IMR-90 (cell line): ENCODE measurements around the gene EIF2B5. TPM values are rescaled to one million over a fixed set of nuclear protein-coding genes. Genes with fewer than 3 reads are reported as not detected.

Experiments used
- ATAC-seq: fragments of 200-7000 bp; cut with Tn5 transposase; 2 replicates; pipeline ENCODE4 v1.9.1; 2020; ENCODE audit warnings: low read depth, mild to moderate bottlenecking, moderate library complexity
- BruUV-seq: library from RNA; stranded (reverse); fragments of 400-500 nt; replicated peaks from 2 replicates; lab custom pipeline; 2021; lab: Mats Ljungman, UMichigan
- CTCF ChIA-PET: fragments of 300-600 bp; formaldehyde crosslinking; extraction: SDS; loops from one replicate; lab custom pipeline; 2021; ENCODE audit warnings: antibody characterized with exemption; lab: Yijun Ruan, JAX
- POLR2A ChIA-PET: fragments of 300-600 bp; sonication (Branson Sonifier 250); formaldehyde crosslinking; loops from one replicate; lab custom pipeline; 2022; ENCODE audit warnings: antibody characterized with exemption; ENCODE audit not compliant: unreplicated experiment; lab: Charles Lee
- DNase-seq: peaks from one replicate; pipeline ENCODE4 v3.0.0; 2013
- H2AFZ ChIP-seq: replicated peaks from 2 replicates; pipeline ENCODE3; 2013; ENCODE audit warnings: low read length, mild to moderate bottlenecking; ENCODE audit not compliant: poor library complexity
- H2AK5ac ChIP-seq: 2 replicates; pipeline ENCODE4 v1.6.1; 2013; ENCODE audit warnings: low read depth, low read length, inconsistent platforms
- H2AK9ac ChIP-seq: replicated peaks from 2 replicates; pipeline ENCODE3; 2013; ENCODE audit warnings: mild to moderate bottlenecking, low read depth, low read length, moderate library complexity; ENCODE audit not compliant: poor library complexity
- H2BK120ac ChIP-seq: 2 replicates; pipeline ENCODE4 v1.6.1; 2013; ENCODE audit warnings: low read depth, low read length, inconsistent platforms
- H2BK15ac ChIP-seq: 3 replicates; pipeline ENCODE4 v1.6.1; 2013; ENCODE audit warnings: low read depth, low read length, inconsistent platforms
- H2BK20ac ChIP-seq: 2 replicates; pipeline ENCODE4 v1.6.1; 2013; ENCODE audit warnings: low read depth, mild to moderate bottlenecking, inconsistent platforms, low read length, moderate library complexity
- H2BK5ac ChIP-seq: 2 replicates; pipeline ENCODE4 v1.6.1; 2013; ENCODE audit warnings: mild to moderate bottlenecking, low read depth, low read length, inconsistent platforms; ENCODE audit not compliant: poor library complexity, severe bottlenecking
- H3K14ac ChIP-seq: replicated peaks from 2 replicates; pipeline ENCODE4 v1.6.1; 2013; ENCODE audit warnings: low read depth, low read length, inconsistent platforms
- H3K18ac ChIP-seq: 2 replicates; pipeline ENCODE4 v1.6.1; 2013; ENCODE audit warnings: low read depth, low read length, control low read depth
- H3K23ac ChIP-seq: 2 replicates; pipeline ENCODE4 v1.6.1; 2013; ENCODE audit warnings: low read depth, low read length, inconsistent platforms
- H3K27ac ChIP-seq: 2 replicates; pipeline ENCODE4 v1.5.1; 2013; ENCODE audit warnings: mild to moderate bottlenecking, control low read depth, low read length; ENCODE audit not compliant: insufficient read depth
- H3K27me3 ChIP-seq: 2 replicates; pipeline ENCODE4 v1.6.1; 2013; ENCODE audit warnings: low read length; ENCODE audit not compliant: control insufficient read depth, insufficient read depth
- H3K36me3 ChIP-seq: 2 replicates; pipeline ENCODE4 v1.6.1; 2013; ENCODE audit warnings: low read length, mixed read lengths; ENCODE audit not compliant: control insufficient read depth, insufficient read depth
- H3K4ac ChIP-seq: 2 replicates; pipeline ENCODE4 v1.6.1; 2013; ENCODE audit warnings: low read depth, low read length, inconsistent platforms
- H3K4me1 ChIP-seq: 2 replicates; pipeline ENCODE4 v1.6.1; 2013; ENCODE audit warnings: low read length, mixed read lengths; ENCODE audit not compliant: control insufficient read depth, insufficient read depth
- H3K4me2 ChIP-seq: 2 replicates; pipeline ENCODE4 v1.6.1; 2013; ENCODE audit warnings: low read depth, mild to moderate bottlenecking, control low read depth, low read length, moderate library complexity
- H3K4me3 ChIP-seq: 2 replicates; pipeline ENCODE4 v1.5.1; 2013; ENCODE audit warnings: low read depth, mild to moderate bottlenecking, control low read depth, low read length, moderate library complexity; ENCODE audit not compliant: insufficient read depth
- H3K56ac ChIP-seq: 2 replicates; pipeline ENCODE4 v1.6.1; 2013; ENCODE audit warnings: low read length, inconsistent platforms; ENCODE audit not compliant: insufficient read depth; ENCODE audit errors: extremely low read depth
- H3K79me1 ChIP-seq, 2 experiments: 2 replicates each; pipeline ENCODE4 v1.6.1; 2013; ENCODE audit warnings: low read length in 2 of 2, inconsistent platforms in 1 of 2, low read depth in 1 of 2
- H3K9ac ChIP-seq: 2 replicates; pipeline ENCODE4 v1.6.1; 2013; ENCODE audit warnings: low read depth, low read length, control low read depth
- H3K9me1 ChIP-seq: 2 replicates; pipeline ENCODE4 v1.6.1; 2013; ENCODE audit warnings: low read length, inconsistent platforms; ENCODE audit not compliant: insufficient read depth
- H3K9me3 ChIP-seq: 2 replicates; pipeline ENCODE4 v1.6.1; 2013; ENCODE audit warnings: low read length; ENCODE audit not compliant: control insufficient read depth, insufficient read depth
- H4K20me1 ChIP-seq: 2 replicates; pipeline ENCODE4 v1.6.1; 2013; ENCODE audit warnings: low read length, inconsistent platforms; ENCODE audit not compliant: insufficient read depth
- H4K5ac ChIP-seq: 2 replicates; pipeline ENCODE4 v1.6.1; 2013; ENCODE audit warnings: mild to moderate bottlenecking, low read depth, low read length, control low read depth
- H4K8ac ChIP-seq, 2 experiments: 2 replicates each; pipeline ENCODE4 v1.6.1; 2013; ENCODE audit warnings: low read depth in 2 of 2, low read length in 2 of 2, control low read depth in 1 of 2, inconsistent platforms in 1 of 2
- H4K91ac ChIP-seq: 2 replicates; pipeline ENCODE4 v1.6.1; 2013; ENCODE audit warnings: low read depth, low read length, inconsistent platforms; ENCODE audit not compliant: insufficient read depth
- MAFK ChIP-seq: IDR thresholded peaks from 2 replicates; pipeline ENCODE4 v1.6.1; 2012; ENCODE audit warnings: low read depth, low read length, improper control_type of control experiment
- MAZ ChIP-seq: IDR thresholded peaks from 2 replicates; pipeline ENCODE4 v1.6.1; 2012; ENCODE audit warnings: low read depth, mild to moderate bottlenecking, low read length, improper control_type of control experiment, moderate library complexity, borderline replicate concordance
- MXI1 ChIP-seq: IDR thresholded peaks from 2 replicates; pipeline ENCODE4 v1.6.1; 2012; ENCODE audit warnings: low read depth, mild to moderate bottlenecking, low read length, moderate library complexity, borderline replicate concordance
- NFE2L2 ChIP-seq: fragments of 150-350 bp; IDR thresholded peaks from 2 replicates; pipeline ENCODE4 v1.6.1; 2016; ENCODE audit warnings: low read depth, mild to moderate bottlenecking, low read length
- RCOR1 ChIP-seq: IDR thresholded peaks from 2 replicates; pipeline ENCODE4 v1.6.1; 2012; ENCODE audit warnings: mild to moderate bottlenecking, low read length, improper control_type of control experiment; ENCODE audit not compliant: insufficient replicate concordance
- SMC3 ChIP-seq: fragments of 150-350 bp; IDR thresholded peaks from 2 replicates; pipeline ENCODE4 v1.6.1; 2016; ENCODE audit warnings: low read depth, mild to moderate bottlenecking, antibody characterized with exemption, low read length, moderate library complexity
- WGBS, 2 experiments: methylation state at CpG; one replicate each; pipeline versions ENCODE4 v1.1.5 to v1.1.7; 2013; ENCODE audit warnings: missing lambda C conversion rate in 2 of 2; ENCODE audit not compliant: insufficient read length in 1 of 2; ENCODE audit errors: extremely low coverage in 2 of 2; 5-methylcytosine and 5-hydroxymethylcytosine counted together
- dilution Hi-C: fragments of 300-500 bp; cut with HindIII; formaldehyde crosslinking; loops from one replicate; pipeline ENCODE4 v1.14.3; 2018; ENCODE audit warnings: low sequenced_read_pairs; ENCODE audit not compliant: unreplicated experiment
- in situ Hi-C: fragments of 300-500 bp; cut with MboI; formaldehyde crosslinking; loops from 3 replicates; pipeline ENCODE4 v1.14.3; 2019; ENCODE audit warnings: low sequenced_read_pairs, inconsistent platforms, mixed read lengths
- intact Hi-C: fragments of 100-400 bp; cut with micrococcal nuclease; formaldehyde crosslinking; loops from 2 replicates; pipeline ENCODE4 v1.10.0; 2022
- polyA plus RNA-seq, 3 experiments: library from polyadenylated mRNA; depleted of rRNA; stranded (reverse); fragments of >200 nt; gene quantifications; 2 replicates each; pipeline ENCODE4 v1.2.3, GENCODE V29; 2012; ENCODE audit warnings: low replicate concordance in 1 of 3
- total RNA-seq: library from RNA; depleted of rRNA; stranded (reverse); fragments of >200 nt; gene quantifications from 2 replicates; pipeline ENCODE4 v1.2.3, GENCODE V29; 2012
- TF ChIP-seq, protein P1 (sequence below): fragments of 150-350 bp; IDR thresholded peaks from 2 replicates; pipeline ENCODE4 v1.6.1; 2017; ENCODE audit warnings: mild to moderate bottlenecking, antibody characterized with exemption, low read length, low read depth
- TF ChIP-seq, protein P2 (sequence below): conservative IDR thresholded peaks from 2 replicates; pipeline ENCODE4 v1.5.1; 2012; ENCODE audit warnings: mild to moderate bottlenecking, low read depth, low read length, improper control_type of control experiment

EIF2B5 gene
- total and polyA plus RNA-seq, 2 of the 4 experiments (the other 2 are of a cell fraction) = 31.7 to 37.6 TPM

DNA sequence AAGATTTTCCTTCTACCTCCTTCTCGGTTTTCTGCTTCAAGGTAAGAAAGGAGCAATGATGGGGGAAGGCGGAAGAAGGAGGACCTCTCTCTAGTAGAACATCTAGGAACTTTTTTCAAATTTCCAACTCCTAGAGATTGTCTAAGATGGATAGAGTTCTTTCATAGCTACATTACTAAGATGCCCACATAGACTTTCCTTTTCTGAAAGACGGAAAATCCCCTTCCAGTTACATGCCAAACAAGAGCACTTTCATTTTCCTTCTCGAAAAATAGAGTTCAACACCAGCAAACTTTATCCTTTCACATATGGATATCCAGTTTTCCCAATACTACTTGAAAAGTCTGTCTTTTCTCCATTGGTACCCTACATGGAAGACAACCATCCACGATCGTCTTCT, 37.6 kb upstream of the EIF2B5 start:
- dilution Hi-C loops = no loop called here
- POLR2A ChIA-PET = no interaction called here

More for the DNA sequence above, 37.6 kb upstream of the EIF2B5 start:
- H2AFZ ChIP-seq = no peak overlapping the region
- peaks cover 6% of the 10 kb centered on the region for H3K9me3 ChIP-seq
- H3K27ac ChIP-seq = no peak overlapping the region
- 67% methylated on average over 2 of the region's 6 CpGs; no CpG with 5 or more reads in 1 of the 2 experiments for WGBS, 2 experiments
- in situ Hi-C loops = no loop called here
- DNase-seq (no peak), ATAC-seq (no peak)
- TF ChIP-seq MXI1 = no peak
- TF ChIP-seq, protein P1, sequence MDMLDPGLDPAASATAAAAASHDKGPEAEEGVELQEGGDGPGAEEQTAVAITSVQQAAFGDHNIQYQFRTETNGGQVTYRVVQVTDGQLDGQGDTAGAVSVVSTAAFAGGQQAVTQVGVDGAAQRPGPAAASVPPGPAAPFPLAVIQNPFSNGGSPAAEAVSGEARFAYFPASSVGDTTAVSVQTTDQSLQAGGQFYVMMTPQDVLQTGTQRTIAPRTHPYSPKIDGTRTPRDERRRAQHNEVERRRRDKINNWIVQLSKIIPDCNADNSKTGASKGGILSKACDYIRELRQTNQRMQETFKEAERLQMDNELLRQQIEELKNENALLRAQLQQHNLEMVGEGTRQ = no peak
- TF ChIP-seq MAZ = no peak
- TF ChIP-seq RCOR1 = no peak
- TF ChIP-seq NFE2L2 = no peak
- TF ChIP-seq, protein P2, sequence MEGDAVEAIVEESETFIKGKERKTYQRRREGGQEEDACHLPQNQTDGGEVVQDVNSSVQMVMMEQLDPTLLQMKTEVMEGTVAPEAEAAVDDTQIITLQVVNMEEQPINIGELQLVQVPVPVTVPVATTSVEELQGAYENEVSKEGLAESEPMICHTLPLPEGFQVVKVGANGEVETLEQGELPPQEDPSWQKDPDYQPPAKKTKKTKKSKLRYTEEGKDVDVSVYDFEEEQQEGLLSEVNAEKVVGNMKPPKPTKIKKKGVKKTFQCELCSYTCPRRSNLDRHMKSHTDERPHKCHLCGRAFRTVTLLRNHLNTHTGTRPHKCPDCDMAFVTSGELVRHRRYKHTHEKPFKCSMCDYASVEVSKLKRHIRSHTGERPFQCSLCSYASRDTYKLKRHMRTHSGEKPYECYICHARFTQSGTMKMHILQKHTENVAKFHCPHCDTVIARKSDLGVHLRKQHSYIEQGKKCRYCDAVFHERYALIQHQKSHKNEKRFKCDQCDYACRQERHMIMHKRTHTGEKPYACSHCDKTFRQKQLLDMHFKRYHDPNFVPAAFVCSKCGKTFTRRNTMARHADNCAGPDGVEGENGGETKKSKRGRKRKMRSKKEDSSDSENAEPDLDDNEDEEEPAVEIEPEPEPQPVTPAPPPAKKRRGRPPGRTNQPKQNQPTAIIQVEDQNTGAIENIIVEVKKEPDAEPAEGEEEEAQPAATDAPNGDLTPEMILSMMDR = no peak
- no peak for TF ChIP-seq SMC3
- no peak for TF ChIP-seq MAFK
- H3K56ac ChIP-seq = no peak overlapping the region
- H3K4ac ChIP-seq = no peak overlapping the region
- no TSS peak for BruUV-seq
- no peak overlapping the region for H4K8ac ChIP-seq
- no peaks in the 10 kb centered on the region for H4K20me1 ChIP-seq
- CTCF ChIA-PET = no interaction called here
- no peak overlapping the region for H2BK5ac ChIP-seq
- no peak overlapping the region for H2BK20ac ChIP-seq
- no peak overlapping the region for H4K5ac ChIP-seq
- no peak overlapping the region for H2AK9ac ChIP-seq
- no peaks in the 10 kb centered on the region for H3K79me1 ChIP-seq
- H3K36me3 ChIP-seq = no peaks in the 10 kb centered on the region
- no peak overlapping the region for H3K23ac ChIP-seq
- peaks cover 5% of the 10 kb centered on the region; the same call in 1 of the 2 replicates for H3K27me3 ChIP-seq
- H3K9me1 ChIP-seq = no peaks in the 10 kb centered on the region
- H3K4me1 ChIP-seq = peaks cover 1% of the 10 kb centered on the region; the same call in 1 of the 2 replicates
- H3K14ac ChIP-seq = no peak overlapping the region
- no peak overlapping the region for H4K91ac ChIP-seq
- no peak overlapping the region for H2BK120ac ChIP-seq
- no peak overlapping the region for H3K18ac ChIP-seq
- no peak overlapping the region for H2BK15ac ChIP-seq
- no peak overlapping the region for H2AK5ac ChIP-seq
- no peak overlapping the region for H3K9ac ChIP-seq
- no peak overlapping the region for H3K4me3 ChIP-seq
- intact Hi-C loops = no loop called here
- no peak overlapping the region for H3K4me2 ChIP-seq
